Tongue (tissue), 2 donors: Measurements from ENCODE around the gene AP2A2. TPM values are rescaled to one million over a fixed set of nuclear protein-coding genes. Genes with fewer than 3 reads are reported as not detected.
A peak's percentile ranks its signal among the peaks of the same experiment; 100 is the strongest.

Experiments used
- DNase-seq: peaks from one replicate; pipeline ENCODE4 v3.0.0-alpha.2; 2015
- total RNA-seq: library from RNA; depleted of rRNA; stranded (reverse); fragments of >200 nt; gene quantifications from one replicate; pipeline ENCODE4 v1.2.3, GENCODE V29; 2014

Gene AP2A2
- total RNA-seq, 1 donor from 2014 or later, result 28.6 TPM

- no peak for DNase-seq
Observed at GRCh38 chr11:1042626-1043562, 117.2 kb downstream of the AP2A2 start.

- DNase-seq, result no peak
Observed at GRCh38 chr11:1043563-1044096, 118.0 kb downstream of the AP2A2 start.

- no peak for DNase-seq
Observed at GRCh38 chr11:1044160-1044559, 118.5 kb downstream of the AP2A2 start.

GRCh38 chr11:1047595-1048156, 122.0 kb downstream of the AP2A2 start:
- DNase-seq, result no peak

GRCh38 chr11:1048375-1049070, 122.9 kb downstream of the AP2A2 start:
- no peak for DNase-seq

- no peak for DNase-seq
Observed at GRCh38 chr11:1049071-1049405, 123.4 kb downstream of the AP2A2 start.

GRCh38 chr11:1049431-1049891, 123.8 kb downstream of the AP2A2 start:
- peak; percentile 70 for DNase-seq

DNA sequence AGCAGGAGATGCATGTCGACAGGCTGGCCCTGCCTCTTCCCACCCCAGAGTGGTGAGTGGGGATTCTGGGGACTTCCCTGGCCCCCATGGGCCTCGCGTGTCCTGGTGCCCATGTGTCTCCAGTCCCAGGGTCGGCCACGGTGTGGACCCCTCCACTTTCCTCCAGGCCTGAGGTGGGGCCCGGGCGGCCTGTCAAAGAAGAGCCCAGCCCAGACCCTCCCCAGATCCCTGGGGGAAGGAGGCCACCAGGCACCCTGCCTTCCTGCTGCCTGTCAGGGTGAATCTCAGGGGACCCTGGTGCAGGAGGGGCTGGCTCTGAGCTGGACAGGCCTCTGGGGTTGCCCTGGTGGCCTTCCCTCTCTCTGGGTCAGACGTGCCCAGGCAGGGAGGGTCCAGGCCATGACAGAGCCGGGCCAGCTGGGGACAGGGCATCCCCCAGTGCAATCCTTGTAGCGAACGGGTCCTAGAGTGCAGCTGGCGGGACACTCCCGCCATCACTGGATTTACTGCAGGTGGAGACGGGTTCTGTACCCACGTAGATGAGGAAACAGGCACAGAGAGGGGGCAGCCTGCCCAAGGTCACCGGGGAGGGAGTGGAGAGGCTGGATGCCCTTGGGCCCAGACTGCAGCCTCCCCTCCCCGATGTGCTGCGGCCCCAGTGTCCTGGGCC, 124.4 kb downstream of the AP2A2 start:
- DNase-seq, result no peak

DNA sequence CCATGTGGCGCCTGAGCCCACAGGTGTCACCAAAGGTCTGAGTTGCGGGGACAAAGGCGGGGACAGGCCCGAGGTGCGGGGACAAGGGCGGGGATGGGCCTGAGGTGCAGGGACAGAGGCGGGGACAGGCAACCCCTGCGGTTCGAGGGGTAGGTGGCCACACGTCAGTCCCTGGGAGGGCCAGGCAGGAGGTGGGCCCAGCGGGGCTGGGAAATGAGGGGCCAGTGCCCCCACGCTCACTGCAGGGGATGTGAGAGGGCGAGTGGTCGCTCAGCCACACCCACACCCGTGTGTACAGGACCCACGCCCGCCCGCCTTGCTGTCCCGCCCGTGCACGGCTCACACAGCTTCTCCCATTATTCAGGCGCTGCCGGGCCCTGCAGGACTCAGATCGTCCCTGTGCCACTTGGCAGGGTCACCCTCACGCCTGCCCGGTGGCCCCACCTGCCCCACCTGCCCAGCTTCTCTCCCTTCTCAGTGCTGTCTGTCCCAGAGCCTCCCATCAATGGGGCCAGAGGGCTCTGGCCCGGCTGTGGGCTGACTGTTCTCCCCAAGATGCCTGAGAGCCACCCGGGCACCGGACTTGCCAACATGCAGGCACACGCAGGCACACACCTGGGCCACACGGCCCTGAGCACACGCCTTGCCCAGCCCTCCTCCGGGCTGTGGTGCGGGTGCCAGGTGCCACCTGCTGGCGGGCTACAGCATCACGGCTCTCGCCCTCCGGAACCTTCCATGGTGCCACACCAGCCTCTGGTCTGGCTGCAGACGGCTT, 125.1 kb downstream of the AP2A2 start:
- peak; percentile 81 for DNase-seq

- DNase-seq, result no peak
Observed at GRCh38 chr11:1051356-1052132, 125.9 kb downstream of the AP2A2 start.

DNA sequence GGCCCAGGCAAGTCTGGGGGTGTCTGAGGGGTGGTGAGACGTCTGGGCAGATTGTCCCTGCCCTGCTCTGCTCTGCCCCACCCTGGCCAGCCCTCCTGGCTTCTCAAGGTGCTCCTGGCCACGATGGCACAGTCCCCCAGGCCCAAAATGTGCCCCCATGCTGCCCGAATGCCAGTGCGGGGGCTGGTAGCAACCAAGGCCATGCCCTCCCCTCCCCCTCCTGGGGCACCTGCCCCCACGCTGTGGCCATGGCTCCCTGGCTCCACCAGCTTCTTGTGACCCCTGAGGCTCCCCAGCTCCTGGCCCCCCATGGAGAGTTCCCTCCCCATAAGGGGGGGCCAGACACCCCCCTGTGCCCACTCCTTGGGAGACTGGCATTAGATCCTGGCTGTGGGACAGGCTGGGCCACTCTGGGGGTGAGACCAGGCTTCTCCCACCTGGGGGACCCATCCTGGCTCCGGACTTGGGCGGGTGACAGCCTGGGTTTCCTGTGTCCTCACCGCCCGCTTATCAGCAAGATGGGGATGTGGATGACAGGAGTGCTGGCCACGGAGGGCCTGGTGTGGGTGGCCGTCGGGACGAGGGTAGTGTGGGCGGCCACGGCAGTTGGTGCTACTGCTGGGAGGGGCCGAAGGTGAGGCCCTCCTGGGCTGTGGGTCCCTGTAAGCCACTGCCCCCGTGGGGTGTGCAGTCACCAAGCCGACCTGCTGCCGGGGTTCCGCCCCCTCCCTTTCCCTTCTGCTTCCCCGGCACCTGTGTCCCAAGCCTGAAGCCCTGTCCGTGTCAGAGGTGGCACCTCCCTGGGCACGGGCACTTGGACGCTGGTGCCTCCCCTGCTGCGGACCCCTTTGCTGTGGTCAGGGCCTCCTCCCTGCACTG, 126.7 kb downstream of the AP2A2 start:
- no peak for DNase-seq

GRCh38 chr11:1053121-1053901, 127.6 kb downstream of the AP2A2 start:
- DNase-seq, result no peak

DNA sequence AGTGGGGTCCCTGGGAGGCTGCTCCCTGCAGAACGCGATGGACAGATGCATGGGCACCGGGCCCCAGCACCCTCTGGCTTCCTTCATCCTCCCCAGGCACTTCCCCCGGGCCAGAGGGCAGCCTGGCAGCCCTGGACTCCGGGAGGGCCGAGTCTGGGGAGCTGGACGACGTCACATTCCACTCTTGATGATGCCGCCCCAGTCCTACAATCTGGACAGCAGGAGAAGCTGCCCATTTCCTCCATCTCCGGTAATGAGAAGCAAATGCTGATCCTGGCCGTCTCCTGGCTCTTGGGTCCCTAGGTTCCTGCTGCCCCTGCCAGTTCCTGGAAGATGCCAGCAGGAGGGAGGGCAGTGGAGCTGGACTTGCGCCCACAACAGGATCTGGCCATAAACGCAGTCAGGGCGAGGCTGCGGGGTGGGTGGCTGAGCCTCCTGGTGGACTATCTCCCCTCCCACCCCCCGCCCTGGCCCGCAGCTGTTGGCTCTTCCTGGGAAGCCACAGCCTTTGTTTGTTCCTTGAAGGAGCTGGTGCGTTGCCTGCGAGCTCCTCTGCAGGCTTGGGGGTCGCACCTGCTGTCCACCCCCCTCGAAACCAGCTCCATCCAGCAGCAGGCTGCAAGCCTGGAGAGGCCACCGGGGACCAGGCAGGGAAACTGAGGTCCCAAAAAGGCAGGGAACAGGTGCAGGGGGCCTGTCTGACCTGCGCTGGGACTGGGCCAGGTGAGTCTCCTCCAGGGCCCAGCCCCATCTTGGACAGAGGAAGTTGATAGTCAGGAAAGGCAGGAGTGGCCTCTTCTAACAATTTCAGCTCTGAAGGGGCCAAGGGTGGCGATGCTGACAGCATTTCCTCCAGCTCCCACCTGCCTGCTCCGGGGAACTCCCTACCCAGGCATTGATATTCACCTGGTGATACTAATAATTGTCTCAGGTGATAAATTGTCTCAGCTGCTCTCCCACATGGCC, 128.8 kb downstream of the AP2A2 start:
- DNase-seq, result peak; percentile 70

- no peak for DNase-seq
Observed at GRCh38 chr11:1055109-1055703, 129.5 kb downstream of the AP2A2 start.

GRCh38 chr11:1055990-1056771, 130.5 kb downstream of the AP2A2 start:
- DNase-seq, result no peak

DNA sequence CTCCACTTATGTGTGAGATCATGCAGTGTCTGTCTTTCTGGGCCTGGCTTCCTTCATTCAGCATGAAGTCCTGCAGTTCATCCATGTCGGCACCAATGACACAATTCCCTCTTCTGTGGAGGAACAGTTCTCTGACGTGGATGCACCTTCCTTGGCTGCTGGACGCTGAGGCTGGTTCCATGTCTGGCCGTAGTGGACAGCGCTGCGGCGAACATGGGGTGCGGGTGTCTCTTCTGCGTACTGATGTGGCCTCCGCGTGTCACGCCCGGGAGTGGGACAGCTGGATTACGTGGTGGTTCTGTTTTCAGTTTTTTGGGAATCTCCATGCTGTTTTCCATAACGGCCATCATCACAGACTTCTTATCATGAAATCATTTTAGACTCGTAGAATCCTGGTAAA, 132.1 kb downstream of the AP2A2 start:
- no peak for DNase-seq
